HEK293 (cell line): ENCODE measurements around the gene AK3.

Experiments
- AEBP2 ChIP-seq: fragments of 450-650 bp; formaldehyde crosslinking; IDR thresholded peaks from 2 replicates; pipeline ENCODE4 v1.5.1; 2016; ENCODE audit warnings: missing biosample characterization, missing genetic modification characterization, borderline replicate concordance
- EGR2 ChIP-seq: fragments of 450-650 bp; formaldehyde crosslinking; IDR thresholded peaks from 2 replicates; pipeline ENCODE4 v1.5.1; 2016; ENCODE audit warnings: low read depth, missing biosample characterization, missing genetic modification characterization
- OSR2 ChIP-seq: fragments of 450-650 bp; formaldehyde crosslinking; IDR thresholded peaks from 2 replicates; pipeline ENCODE4 v1.5.1; 2016; ENCODE audit warnings: missing biosample characterization, missing genetic modification characterization
- ZBTB49 ChIP-seq: fragments of 450-650 bp; formaldehyde crosslinking; IDR thresholded peaks from 2 replicates; pipeline ENCODE4 v1.5.1; 2016; ENCODE audit warnings: missing biosample characterization, missing genetic modification characterization, low read depth
- ZBTB6 ChIP-seq: fragments of 450-650 bp; formaldehyde crosslinking; IDR thresholded peaks from 2 replicates; pipeline ENCODE4 v1.5.1; 2017; ENCODE audit warnings: missing biosample characterization, missing genetic modification characterization
- ZNF10 ChIP-seq: fragments of 450-650 bp; formaldehyde crosslinking; IDR thresholded peaks from 2 replicates; pipeline ENCODE4 v1.5.1; 2017; ENCODE audit warnings: missing biosample characterization, missing genetic modification characterization
- ZNF114 ChIP-seq: fragments of 450-650 bp; formaldehyde crosslinking; IDR thresholded peaks from 2 replicates; pipeline ENCODE4 v1.5.0; 2017; ENCODE audit warnings: missing biosample characterization, missing genetic modification characterization
- ZNF133 ChIP-seq: fragments of 450-650 bp; formaldehyde crosslinking; IDR thresholded peaks from 2 replicates; pipeline ENCODE4 v1.5.1; 2016; ENCODE audit warnings: missing biosample characterization, missing genetic modification characterization
- ZNF140 ChIP-seq: fragments of 450-650 bp; formaldehyde crosslinking; IDR thresholded peaks from 2 replicates; pipeline ENCODE4 v1.5.1; 2016; ENCODE audit warnings: missing biosample characterization, missing genetic modification characterization
- ZNF16 ChIP-seq: fragments of 450-650 bp; formaldehyde crosslinking; IDR thresholded peaks from 2 replicates; pipeline ENCODE4 v1.5.1; 2016; ENCODE audit warnings: low read depth, missing biosample characterization, missing genetic modification characterization
- ZNF169 ChIP-seq: fragments of 450-650 bp; formaldehyde crosslinking; IDR thresholded peaks from 2 replicates; pipeline ENCODE4 v1.5.1; 2016; ENCODE audit warnings: missing biosample characterization, missing genetic modification characterization
- ZNF18 ChIP-seq: fragments of 450-650 bp; formaldehyde crosslinking; IDR thresholded peaks from 2 replicates; pipeline ENCODE4 v1.5.1; 2016; ENCODE audit warnings: missing biosample characterization, missing genetic modification characterization
- ZNF311 ChIP-seq: fragments of 450-650 bp; formaldehyde crosslinking; IDR thresholded peaks from 2 replicates; pipeline ENCODE4 v1.5.1; 2017; ENCODE audit warnings: missing biosample characterization, missing genetic modification characterization, borderline replicate concordance
- ZNF398 ChIP-seq: fragments of 450-650 bp; formaldehyde crosslinking; IDR thresholded peaks from 2 replicates; pipeline ENCODE4 v1.5.1; 2017; ENCODE audit warnings: missing biosample characterization, missing genetic modification characterization
- ZNF404 ChIP-seq: fragments of 450-650 bp; formaldehyde crosslinking; IDR thresholded peaks from 2 replicates; pipeline ENCODE4 v1.5.1; 2017; ENCODE audit warnings: missing biosample characterization, missing genetic modification characterization
- ZNF48 ChIP-seq: fragments of 450-650 bp; formaldehyde crosslinking; IDR thresholded peaks from 2 replicates; pipeline ENCODE4 v1.5.1; 2016; ENCODE audit warnings: missing biosample characterization, missing genetic modification characterization
- ZNF488 ChIP-seq: fragments of 450-650 bp; formaldehyde crosslinking; IDR thresholded peaks from 2 replicates; pipeline ENCODE4 v1.5.1; 2016; ENCODE audit warnings: missing biosample characterization, missing genetic modification characterization
- ZNF544 ChIP-seq: fragments of 450-650 bp; formaldehyde crosslinking; IDR thresholded peaks from 2 replicates; pipeline ENCODE4 v1.5.0; 2017; ENCODE audit warnings: missing biosample characterization, missing genetic modification characterization
- ZNF555 ChIP-seq: fragments of 450-650 bp; formaldehyde crosslinking; conservative IDR thresholded peaks from 2 replicates; pipeline ENCODE4 v1.5.1; 2017; ENCODE audit warnings: missing biosample characterization, mild to moderate bottlenecking, missing genetic modification characterization, inconsistent platforms
- ZNF558 ChIP-seq: fragments of 450-650 bp; formaldehyde crosslinking; IDR thresholded peaks from 2 replicates; pipeline ENCODE4 v1.5.1; 2016; ENCODE audit warnings: missing biosample characterization, missing genetic modification characterization
- ZNF571 ChIP-seq: fragments of 450-650 bp; formaldehyde crosslinking; IDR thresholded peaks from 2 replicates; pipeline ENCODE4 v1.5.0; 2017; ENCODE audit warnings: missing biosample characterization, missing genetic modification characterization
- ZNF623 ChIP-seq: fragments of 450-650 bp; formaldehyde crosslinking; IDR thresholded peaks from 2 replicates; pipeline ENCODE4 v1.5.1; 2016; ENCODE audit warnings: missing biosample characterization, missing genetic modification characterization
- ZNF629 ChIP-seq: fragments of 450-650 bp; formaldehyde crosslinking; IDR thresholded peaks from 2 replicates; pipeline ENCODE4 v1.5.1; 2017; ENCODE audit warnings: missing biosample characterization, missing genetic modification characterization
- ZNF707 ChIP-seq: fragments of 450-650 bp; formaldehyde crosslinking; IDR thresholded peaks from 2 replicates; pipeline ENCODE4 v1.5.1; 2016; ENCODE audit warnings: missing biosample characterization, missing genetic modification characterization
- TF ChIP-seq, protein P1 (sequence below): fragments of 450-650 bp; formaldehyde crosslinking; IDR thresholded peaks from 2 replicates; pipeline ENCODE4 v1.5.1; 2017; ENCODE audit warnings: missing biosample characterization, mild to moderate bottlenecking, missing genetic modification characterization, moderate library complexity
- TF ChIP-seq, protein P2 (sequence below): fragments of 450-650 bp; formaldehyde crosslinking; IDR thresholded peaks from 2 replicates; pipeline ENCODE4 v1.5.1; 2016; ENCODE audit warnings: missing biosample characterization, missing genetic modification characterization

AK3 gene

GRCh38 chr9:4679268-4680172 is 61.5 kb downstream of the AK3 start, which contains the start of gene CDC37L1 (continued):
- TF ChIP-seq ZNF398 (tag by site-specific recombination) (no peak), ZNF555 (tag by site-specific recombination) (no peak), ZNF10 (no peak), ZNF707 (tag by site-specific recombination) (no peak), ZNF544 (no peak), EGR2 (peak; percentile 52), OSR2 (tag by site-specific recombination) (no peak), ZNF558 (tag by site-specific recombination) (no peak), ZNF18 (tag by site-specific recombination) (no peak), ZNF48 (no peak), ZNF133 (tag by site-specific recombination) (no peak), ZNF488 (tag by site-specific recombination) (no peak), ZNF16 (tag by site-specific recombination) (no peak), AEBP2 (tag by site-specific recombination) (no peak), ZNF169 (tag by site-specific recombination) (no peak), ZNF571 (tag by site-specific recombination) (no peak), ZNF623 (tag by site-specific recombination) (no peak), ZNF404 (tag by site-specific recombination) (no peak), ZBTB49 (tag by site-specific recombination) (no peak), ZNF311 (tag by site-specific recombination) (no peak), ZBTB6 (tag by site-specific recombination) (no peak), ZNF114 (tag by site-specific recombination) (no peak), ZNF140 (tag by site-specific recombination) (no peak), ZNF629 (peak; percentile 86)
- TF ChIP-seq, protein P1, sequence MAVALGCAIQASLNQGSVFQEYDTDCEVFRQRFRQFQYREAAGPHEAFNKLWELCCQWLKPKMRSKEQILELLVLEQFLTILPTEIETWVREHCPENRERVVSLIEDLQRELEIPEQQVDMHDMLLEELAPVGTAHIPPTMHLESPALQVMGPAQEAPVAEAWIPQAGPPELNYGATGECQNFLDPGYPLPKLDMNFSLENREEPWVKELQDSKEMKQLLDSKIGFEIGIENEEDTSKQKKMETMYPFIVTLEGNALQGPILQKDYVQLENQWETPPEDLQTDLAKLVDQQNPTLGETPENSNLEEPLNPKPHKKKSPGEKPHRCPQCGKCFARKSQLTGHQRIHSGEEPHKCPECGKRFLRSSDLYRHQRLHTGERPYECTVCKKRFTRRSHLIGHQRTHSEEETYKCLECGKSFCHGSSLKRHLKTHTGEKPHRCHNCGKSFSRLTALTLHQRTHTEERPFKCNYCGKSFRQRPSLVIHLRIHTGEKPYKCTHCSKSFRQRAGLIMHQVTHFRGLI, result peak; percentile 74
- TF ChIP-seq, protein P2, sequence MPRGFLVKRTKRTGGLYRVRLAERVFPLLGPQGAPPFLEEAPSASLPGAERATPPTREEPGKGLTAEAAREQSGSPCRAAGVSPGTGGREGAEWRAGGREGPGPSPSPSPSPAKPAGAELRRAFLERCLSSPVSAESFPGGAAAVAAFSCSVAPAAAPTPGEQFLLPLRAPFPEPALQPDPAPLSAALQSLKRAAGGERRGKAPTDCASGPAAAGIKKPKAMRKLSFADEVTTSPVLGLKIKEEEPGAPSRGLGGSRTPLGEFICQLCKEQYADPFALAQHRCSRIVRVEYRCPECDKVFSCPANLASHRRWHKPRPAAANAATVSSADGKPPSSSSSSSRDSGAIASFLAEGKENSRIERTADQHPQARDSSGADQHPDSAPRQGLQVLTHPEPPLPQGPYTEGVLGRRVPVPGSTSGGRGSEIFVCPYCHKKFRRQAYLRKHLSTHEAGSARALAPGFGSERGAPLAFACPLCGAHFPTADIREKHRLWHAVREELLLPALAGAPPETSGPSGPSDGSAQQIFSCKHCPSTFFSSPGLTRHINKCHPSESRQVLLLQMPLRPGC (tag by site-specific recombination), result peak; percentile 27; the same call in 1 of the 2 replicates
